GM23248 (cell line): Measurements from ENCODE around the gene RBM15B. TPM values are rescaled to one million over a fixed set of nuclear protein-coding genes. Genes with fewer than 3 reads are reported as not detected.

Source experiments
- DNase-seq: peaks from one replicate; pipeline ENCODE4 v3.0.0-alpha.2; 2015
- H2AFZ ChIP-seq: fragments of 200-600 bp; sonication (generic); 2 replicates; pipeline ENCODE4 v1.6.1; 2016; ENCODE audit warnings: antibody characterized with exemption
- H3F3A ChIP-seq: fragments of 200-600 bp; sonication (generic); 2 replicates; pipeline ENCODE4 v1.6.1; 2016; ENCODE audit warnings: mild to moderate bottlenecking, antibody characterized with exemption, mixed run types; ENCODE audit not compliant: insufficient read depth
- H3K27ac ChIP-seq: fragments of 200-600 bp; sonication (generic); 2 replicates; pipeline ENCODE4 v1.5.1; 2016; ENCODE audit warnings: mild to moderate bottlenecking
- H3K27me3 ChIP-seq: fragments of 200-600 bp; sonication (generic); replicated peaks from 2 replicates; pipeline ENCODE4 v1.6.1; 2016; ENCODE audit warnings: mild to moderate bottlenecking; ENCODE audit not compliant: insufficient read depth
- H3K36me3 ChIP-seq: fragments of 200-600 bp; sonication (generic); 2 replicates; pipeline ENCODE4 v1.6.1; 2016; ENCODE audit warnings: low read depth, mild to moderate bottlenecking
- H3K4me1 ChIP-seq: fragments of 200-600 bp; sonication (generic); 2 replicates; pipeline ENCODE4 v1.6.1; 2016; ENCODE audit warnings: mild to moderate bottlenecking; ENCODE audit not compliant: insufficient read depth
- H3K4me2 ChIP-seq: fragments of 200-600 bp; sonication (generic); one replicate; pipeline ENCODE4 v1.6.1; 2016; ENCODE audit warnings: mild to moderate bottlenecking; ENCODE audit not compliant: unreplicated experiment
- H3K4me3 ChIP-seq: fragments of 200-600 bp; sonication (generic); 2 replicates; pipeline ENCODE4 v1.5.1; 2016; ENCODE audit warnings: mild to moderate bottlenecking
- H3K79me2 ChIP-seq: fragments of 200-600 bp; sonication (generic); 2 replicates; pipeline ENCODE4 v1.6.1; 2016; ENCODE audit warnings: mild to moderate bottlenecking; ENCODE audit not compliant: insufficient read depth
- H3K9ac ChIP-seq: fragments of 200-600 bp; sonication (generic); 2 replicates; pipeline ENCODE4 v1.6.1; 2016; ENCODE audit warnings: mild to moderate bottlenecking
- H3K9me2 ChIP-seq: fragments of 200-600 bp; sonication (generic); 2 replicates; pipeline ENCODE4 v1.6.1; 2016; ENCODE audit warnings: mixed run types, mild to moderate bottlenecking, moderate library complexity; ENCODE audit not compliant: insufficient read depth
- H3K9me3 ChIP-seq: fragments of 200-600 bp; sonication (generic); one replicate; pipeline ENCODE4 v1.6.1; 2017; ENCODE audit warnings: low read depth
- H4K20me1 ChIP-seq: fragments of 200-600 bp; sonication (generic); 2 replicates; pipeline ENCODE4 v1.6.0; 2016; ENCODE audit not compliant: insufficient read depth
- EZH2 ChIP-seq: fragments of 200-600 bp; sonication (generic); IDR thresholded peaks from 2 replicates; pipeline ENCODE4 v1.6.1; 2018; ENCODE audit warnings: antibody characterized with exemption, mild to moderate bottlenecking; ENCODE audit not compliant: insufficient read depth, poor library complexity, severe bottlenecking
- EZH2phosphoT487 ChIP-seq: fragments of 200-600 bp; sonication (generic); IDR thresholded peaks from 2 replicates; pipeline ENCODE4 v1.6.1; 2018; ENCODE audit warnings: antibody characterized with exemption, moderate library complexity, mild to moderate bottlenecking, low read depth; ENCODE audit not compliant: insufficient read depth
- WGBS, 2 experiments: methylation state at CpG; one replicate each; pipeline ENCODE4 v1.1.6; 2015 to 2017; ENCODE audit warnings: low lambda C conversion rate in 2 of 2, low coverage in 1 of 2; ENCODE audit errors: missing lambda C conversion rate in 2 of 2; 5-methylcytosine and 5-hydroxymethylcytosine counted together
- in situ Hi-C: fragments of 300-500 bp; cut with MboI; formaldehyde crosslinking; loops from 2 replicates; pipeline ENCODE4 v1.15.0; 2020
- polyA plus RNA-seq: library from polyadenylated mRNA; unstranded; fragments of >200 nt; fragmentation: Nextera tagmentation; extraction: Ambion mirVana; gene quantifications from 2 replicates; pipeline ENCODE4 v1.2.1, GENCODE V29; 2016
- total RNA-seq: library from RNA; depleted of rRNA; stranded (reverse); fragments of >200 nt; shearing (Covaris generic); gene quantifications from 2 replicates; pipeline ENCODE4 v1.2.3, GENCODE V29; 2014

RBM15B gene
- total and polyA plus RNA-seq, 2 experiments from 2014 or later: 13.3 to 21.2 TPM

DNA sequence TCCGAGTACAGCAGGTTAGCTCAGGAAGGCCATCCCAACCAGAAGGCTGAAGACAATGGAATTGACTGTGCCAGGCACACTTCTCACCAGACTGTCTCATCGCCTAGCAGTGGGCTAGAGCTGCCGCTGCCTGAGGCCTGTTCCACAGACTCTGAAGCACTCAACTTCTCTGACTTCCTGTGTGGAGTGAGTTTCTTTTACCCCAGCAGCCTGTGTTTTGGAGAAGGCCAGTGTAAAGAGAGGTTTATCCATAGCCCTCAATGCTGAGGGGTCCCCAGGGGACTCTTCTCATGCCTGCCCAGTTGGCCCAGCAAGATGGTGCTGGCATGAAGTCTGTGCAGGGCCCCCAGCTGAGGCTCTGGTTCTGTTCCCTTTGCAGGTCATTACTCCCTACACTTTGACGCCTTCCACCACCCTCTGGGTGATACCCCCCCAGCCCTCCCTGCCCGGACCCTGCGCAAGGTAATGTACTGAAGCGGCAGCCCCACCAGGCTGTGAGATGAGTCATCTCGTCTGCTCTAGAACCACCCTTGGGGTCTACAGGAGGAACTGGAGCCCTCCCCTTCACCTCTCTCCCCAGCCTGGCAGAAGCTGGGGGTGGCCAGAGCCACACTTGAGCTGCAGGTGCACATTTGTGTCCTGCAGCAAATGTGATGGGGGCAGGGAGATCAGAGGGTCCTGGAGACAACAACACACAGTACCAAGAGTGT is 11.2 kb upstream of the RBM15B start:
- Histone ChIP-seq H3K9me2 (no peaks in the 10 kb centered on the region), H3F3A (no peaks in the 10 kb centered on the region), H3K9ac (no peak overlapping the region), H3K36me3 (no peaks in the 10 kb centered on the region), H4K20me1 (no peaks in the 10 kb centered on the region), H3K27ac (no peak overlapping the region), H3K9me3 (no peaks in the 10 kb centered on the region), H3K4me3 (no peak overlapping the region), H3K79me2 (peaks cover 18% of the 10 kb centered on the region), H3K4me2 (no peak overlapping the region), H3K27me3 (no peaks in the 10 kb centered on the region), H2AFZ (no peak overlapping the region), H3K4me1 (no peaks in the 10 kb centered on the region; the same call in 1 of the 2 replicates)
- 71 to 77% methylated on average over 6 to 8 of the region's 8 CpGs for WGBS, 2 experiments
- no peak for TF ChIP-seq EZH2
- no peak for TF ChIP-seq EZH2phosphoT487
- DNase-seq: no peak
- in situ Hi-C loops: loop anchor here (10.0 kb wide), 1 partner anchor 755 kb away; no protein-coding TSS in a partner anchor

GRCh38 chr3:51380601-51381332 is 10.3 kb upstream of the RBM15B start:
- 53 to 58% methylated on average over 15 of the region's 15 CpGs for WGBS, 2 experiments

DNA sequence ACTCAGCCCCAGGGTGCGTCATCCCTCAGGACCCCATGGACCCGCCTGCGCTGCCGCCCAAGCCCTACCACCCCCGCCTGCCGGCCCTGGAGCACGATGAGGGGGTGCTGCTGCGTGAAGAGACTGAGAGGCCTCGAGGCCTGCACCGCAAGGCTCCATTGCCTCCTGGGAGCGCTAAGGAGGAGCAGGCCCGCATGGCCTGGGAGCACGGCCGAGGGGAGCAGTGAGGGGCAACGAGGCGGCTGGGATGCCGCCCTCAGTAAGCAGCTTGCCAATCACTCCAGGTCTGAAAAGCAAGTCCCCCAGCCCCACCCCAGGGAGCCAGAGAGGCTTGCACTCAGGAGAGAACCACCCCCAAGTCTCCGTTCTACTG is 9.8 kb upstream of the RBM15B start:
- H3K79me2 ChIP-seq: peaks cover 29% of the 10 kb centered on the region
- H2AFZ ChIP-seq: no peak overlapping the region
- H3K36me3 ChIP-seq: no peaks in the 10 kb centered on the region
- H3K27ac ChIP-seq: no peak overlapping the region
- H3K4me3 ChIP-seq: no peak overlapping the region
- no peak overlapping the region for H3K9ac ChIP-seq
- H3K4me1 ChIP-seq: peaks cover 3% of the 10 kb centered on the region
- no peak for DNase-seq
- no peaks in the 10 kb centered on the region for H3K9me2 ChIP-seq
- H3K9me3 ChIP-seq: no peaks in the 10 kb centered on the region
- H3K27me3 ChIP-seq: no peaks in the 10 kb centered on the region
- TF ChIP-seq EZH2: no peak
- no peak for TF ChIP-seq EZH2phosphoT487
- no peak overlapping the region for H3K4me2 ChIP-seq
- in situ Hi-C loops: no loop called here
- no peaks in the 10 kb centered on the region for H4K20me1 ChIP-seq
- H3F3A ChIP-seq: peaks cover 2% of the 10 kb centered on the region; the same call in 1 of the 2 replicates
- 90 to 92% methylated on average over 18 of the region's 18 CpGs for WGBS, 2 experiments

More at GRCh38 chr3:51380601-51381332, 10.3 kb upstream of the RBM15B start:
- no peak overlapping the region for H2AFZ ChIP-seq
- no peak for TF ChIP-seq EZH2
- TF ChIP-seq EZH2phosphoT487: no peak
- H3K9me2 ChIP-seq: no peaks in the 10 kb centered on the region
- no peaks in the 10 kb centered on the region for H3F3A ChIP-seq
- H3K27me3 ChIP-seq: no peaks in the 10 kb centered on the region
- H3K4me3 ChIP-seq: no peak overlapping the region
- no peak overlapping the region for H3K4me2 ChIP-seq
- DNase-seq: no peak
- no peak overlapping the region for H3K27ac ChIP-seq
- peaks cover 24% of the 10 kb centered on the region for H3K79me2 ChIP-seq
- H3K9ac ChIP-seq: no peak overlapping the region
- in situ Hi-C loops: no loop called here
- H3K9me3 ChIP-seq: no peaks in the 10 kb centered on the region
- H3K36me3 ChIP-seq: no peaks in the 10 kb centered on the region
- no peaks in the 10 kb centered on the region for H4K20me1 ChIP-seq
- H3K4me1 ChIP-seq: no peaks in the 10 kb centered on the region; the same call in 1 of the 2 replicates

- Histone ChIP-seq H3F3A (peaks cover 10% of the 10 kb centered on the region; the same call in 1 of the 2 replicates), H3K9me3 (no peaks in the 10 kb centered on the region), H3K27ac (no peak overlapping the region), H3K9ac (no peak overlapping the region), H3K4me2 (no peak overlapping the region), H3K9me2 (no peaks in the 10 kb centered on the region), H3K4me1 (peaks cover 10% of the 10 kb centered on the region), H3K27me3 (no peaks in the 10 kb centered on the region), H4K20me1 (no peaks in the 10 kb centered on the region), H3K4me3 (no peak overlapping the region), H3K36me3 (no peaks in the 10 kb centered on the region), H2AFZ (no peak overlapping the region), H3K79me2 (peaks cover 38% of the 10 kb centered on the region)
- in situ Hi-C loops: no loop called here
- DNase-seq: no peak
- WGBS, 2 experiments: 95 to 97% methylated on average over 4 of the region's 4 CpGs
- TF ChIP-seq EZH2phosphoT487: no peak
- TF ChIP-seq EZH2: no peak
These were observed 8.9 kb upstream of the RBM15B start for GRCh38 chr3:51382076-51382745.
